A549 (cell line): ENCODE results near the gene TDRD1. TPM values are rescaled to one million over a fixed set of nuclear protein-coding genes. Genes with fewer than 3 reads are reported as not detected.

Source experiments
- ATAC-seq, 2 experiments: fragments of 200-7000 bp in 1 of 2; fragments of >200 bp in 1 of 2; cut with Nextera tagmentation in 1 of 2; cut with Tn5 transposase in 1 of 2; 3 replicates each; pipeline versions ENCODE4 v1.8.0 to v1.9.1; 2018 to 2020; ENCODE audit warnings: mild to moderate bottlenecking in 1 of 2, moderate library complexity in 1 of 2
- CTCF ChIA-PET: fragments of 300-600 bp; sonication (Branson Sonifier 250); formaldehyde crosslinking; extraction: SDS; loops from one replicate; lab custom pipeline; 2021; ENCODE audit warnings: antibody characterized with exemption, inconsistent platforms; lab: Yijun Ruan, JAX
- POLR2A ChIA-PET: fragments of 350-600 bp; formaldehyde crosslinking; extraction: SDS; loops from one replicate; lab custom pipeline; 2021; ENCODE audit warnings: antibody characterized with exemption, inconsistent platforms; lab: Yijun Ruan, JAX
- DNase-seq, 2 experiments: peaks; one replicate each; pipeline versions ENCODE4 v3.0.0 to v3.0.0-alpha.2; 2011 to 2016; ENCODE audit warnings: low read depth in 1 of 2, low spot score in 1 of 2
- FAIRE-seq: peaks from 2 replicates; lab custom pipeline; 2011; peaks lifted over from hg19 to GRCh38; lab: Jason Lieb, UNC
- H3K27ac ChIP-seq, 2 experiments: fragments of >200 bp; sonication (Bioruptor Twin); formaldehyde crosslinking; 3 replicates each; pipeline ENCODE4 v1.5.1; 2016 to 2017
- H3K4me1 ChIP-seq: fragments of >200 bp; sonication (Bioruptor Twin); formaldehyde crosslinking; 3 replicates; pipeline ENCODE4 v1.6.1; 2016
- H3K4me2 ChIP-seq: fragments of >200 bp; sonication (Bioruptor Twin); formaldehyde crosslinking; 3 replicates; pipeline ENCODE4 v1.6.1; 2016
- H3K4me3 ChIP-seq: fragments of >200 bp; sonication (Bioruptor Twin); formaldehyde crosslinking; 3 replicates; pipeline ENCODE4 v1.5.1; 2016
- H3K9me3 ChIP-seq: fragments of >200 bp; sonication (Bioruptor Twin); formaldehyde crosslinking; 3 replicates; pipeline ENCODE4 v1.6.1; 2016
- ATOH8 ChIP-seq: fragments of 250-450 bp; sonication (Bioruptor Pico); IDR thresholded peaks from 2 replicates; pipeline ENCODE4 v1.5.0; 2020; ENCODE audit warnings: low read depth, mild to moderate bottlenecking, moderate library complexity
- BHLHE40 ChIP-seq: IDR thresholded peaks from 2 replicates; pipeline ENCODE4 v1.6.1; 2012; ENCODE audit warnings: low read depth, low read length, inconsistent platforms
- CEBPB ChIP-seq, 2 experiments: fragments of >200 bp in 1 of 2; sonication (Bioruptor Twin) in 1 of 2; formaldehyde crosslinking in 1 of 2; IDR thresholded peaks; 2 replicates each; pipeline ENCODE4 v1.6.1; 2012 to 2016
- CTCF ChIP-seq: fragments of >200 bp; sonication (Bioruptor Twin); formaldehyde crosslinking; IDR thresholded peaks from 3 replicates; pipeline ENCODE4 v1.5.1; 2016
- EHF ChIP-seq: fragments of 250-450 bp; sonication (Bioruptor Pico); IDR thresholded peaks from 2 replicates; pipeline ENCODE4 v1.5.0; 2020; ENCODE audit warnings: mild to moderate bottlenecking
- EHMT2 ChIP-seq: fragments of 200-600 bp; sonication (generic); IDR thresholded peaks from 2 replicates; pipeline ENCODE4 v1.6.1; 2016; ENCODE audit warnings: antibody characterized with exemption, low read depth, mild to moderate bottlenecking, moderate library complexity
- ELK1 ChIP-seq: fragments of 150-350 bp; IDR thresholded peaks from 2 replicates; pipeline ENCODE4 v1.6.1; 2014; ENCODE audit warnings: low read depth, mild to moderate bottlenecking, low read length
- FOSB ChIP-seq: fragments of 250-450 bp; sonication (Bioruptor Pico); IDR thresholded peaks from 2 replicates; pipeline ENCODE4 v1.5.0; 2020; ENCODE audit warnings: mild to moderate bottlenecking, moderate library complexity
- FOSL2 ChIP-seq, 2 experiments: fragments of 450-650 bp in 1 of 2; fragments of >200 bp in 1 of 2; sonication (Bioruptor Twin) in 1 of 2; formaldehyde crosslinking; IDR thresholded peaks; 2 replicates each; pipeline versions ENCODE4 v1.5.0 to v1.6.1; 2016 to 2020; ENCODE audit warnings: mild to moderate bottlenecking in 1 of 2, moderate library complexity in 1 of 2
- FOXS1 ChIP-seq: fragments of 250-450 bp; sonication (Bioruptor Pico); IDR thresholded peaks from 2 replicates; pipeline ENCODE4 v1.5.0; 2020; ENCODE audit warnings: mild to moderate bottlenecking, moderate library complexity
- GATA3 ChIP-seq: IDR thresholded peaks from 2 replicates; pipeline ENCODE4 v1.6.1; 2012; ENCODE audit warnings: borderline replicate concordance
- HDAC2 ChIP-seq: fragments of 200-600 bp; sonication (generic); IDR thresholded peaks from 2 replicates; pipeline ENCODE4 v1.6.1; 2016
- KDM1A ChIP-seq: fragments of 200-600 bp; sonication (generic); IDR thresholded peaks from 2 replicates; pipeline ENCODE4 v1.6.1; 2016; ENCODE audit warnings: low read depth, mild to moderate bottlenecking
- MAZ ChIP-seq: fragments of 150-350 bp; IDR thresholded peaks from 2 replicates; pipeline ENCODE4 v1.6.1; 2014; ENCODE audit warnings: antibody characterized with exemption, low read depth, low read length, borderline replicate concordance
- MYC ChIP-seq: IDR thresholded peaks from 2 replicates; pipeline ENCODE4 v1.6.1; 2012; ENCODE audit warnings: mild to moderate bottlenecking, inconsistent platforms, low read length, improper control_type of control experiment, borderline replicate concordance
- NPAS2 ChIP-seq: fragments of 250-450 bp; sonication (Bioruptor Pico); IDR thresholded peaks from 2 replicates; pipeline ENCODE4 v1.8.0; 2022; ENCODE audit warnings: mild to moderate bottlenecking, moderate library complexity, borderline replicate concordance
- NR3C1 ChIP-seq: fragments of >200 bp; sonication (Bioruptor Twin); formaldehyde crosslinking; IDR thresholded peaks from 3 replicates; pipeline ENCODE4 v1.6.1; 2017
- PBX3 ChIP-seq: IDR thresholded peaks from 2 replicates; pipeline ENCODE4 v1.6.1; 2012
- POLR2A ChIP-seq: IDR thresholded peaks from 2 replicates; pipeline ENCODE4 v1.6.1; 2012; ENCODE audit warnings: mild to moderate bottlenecking, low read length
- POLR2AphosphoS2 ChIP-seq: conservative IDR thresholded peaks from 2 replicates; pipeline ENCODE4 v1.6.1; 2012; ENCODE audit warnings: low read length, improper control_type of control experiment, inconsistent platforms
- RARB ChIP-seq: fragments of 250-450 bp; sonication (Bioruptor Pico); IDR thresholded peaks from 2 replicates; pipeline ENCODE4 v1.8.0; 2021; ENCODE audit warnings: mild to moderate bottlenecking, moderate library complexity
- RNF2 ChIP-seq: fragments of 200-600 bp; sonication (generic); IDR thresholded peaks from 2 replicates; pipeline ENCODE4 v1.6.1; 2016; ENCODE audit warnings: low read depth, mild to moderate bottlenecking, antibody characterized with exemption, moderate library complexity, borderline replicate concordance
- TFCP2L1 ChIP-seq: fragments of 250-450 bp; sonication (Bioruptor Pico); IDR thresholded peaks from 2 replicates; pipeline ENCODE4 v1.5.0; 2021; ENCODE audit warnings: mild to moderate bottlenecking
- TP53 ChIP-seq: fragments of 250-450 bp; sonication (Bioruptor Pico); IDR thresholded peaks from 2 replicates; pipeline ENCODE4 v1.5.0; 2021; ENCODE audit warnings: mild to moderate bottlenecking, moderate library complexity
- ZC3H11A ChIP-seq: fragments of 450-650 bp; IDR thresholded peaks from 2 replicates; pipeline ENCODE4 v1.6.1; 2014; ENCODE audit warnings: antibody characterized with exemption, mild to moderate bottlenecking
- ZSCAN20 ChIP-seq: fragments of 250-450 bp; sonication (Bioruptor Pico); IDR thresholded peaks from 2 replicates; pipeline ENCODE4 v1.8.0; 2022; ENCODE audit warnings: mild to moderate bottlenecking, moderate library complexity
- WGBS: methylation state at CpG from one replicate; pipeline ENCODE4 v1.1.6; 2017; ENCODE audit errors: missing lambda C conversion rate; 5-methylcytosine and 5-hydroxymethylcytosine counted together
- polyA plus RNA-seq, 4 experiments: library from polyadenylated mRNA; depleted of rRNA in 3 of 4; stranded (reverse); fragments of >200 nt; fragmentation: RNase III in 1 of 4; extraction: RNeasy Plus Mini Kit Qiagen cat#74134 plus additional on column Dnase treatment in 1 of 4; gene quantifications; 2 replicates in 3 of 4; 3 replicates in 1 of 4; pipeline ENCODE4 v1.2.3, GENCODE V29; 2011 to 2017

TDRD1 gene
- polyA plus RNA-seq, 2 of the 4 experiments (the other 2 are of a cell fraction) = not detected

- CTCF ChIA-PET = interaction anchor here (0.8 to 1.8 kb wide), 2 partner anchors 11 to 15 kb away, joined by 3 to 4 read pairs; no protein-coding TSS in a partner anchor
- POLR2A ChIA-PET = no interaction called here
- Histone ChIP-seq H3K4me1 (no peaks in the 10 kb centered on the region), H3K9me3 (no peaks in the 10 kb centered on the region), H3K27ac (no peak overlapping the region), H3K4me2 (no peak overlapping the region), H3K4me3 (no peak overlapping the region)
- no peak for ATAC-seq
- 84% methylated on average over 10 of the region's 10 CpGs for WGBS
- no peak for DNase-seq
- TF ChIP-seq ELK1 (no peak), FOXS1 (CRISPR knock-in tag) (no peak), TFCP2L1 (CRISPR knock-in tag) (no peak), ATOH8 (CRISPR knock-in tag) (no peak), ZSCAN20 (no peak), NPAS2 (CRISPR knock-in tag) (no peak), BHLHE40 (no peak), FOSB (CRISPR knock-in tag) (no peak), POLR2AphosphoS2 (no peak), HDAC2 (no peak), PBX3 (no peak), ZC3H11A (no peak), KDM1A (no peak), TP53 (CRISPR knock-in tag) (no peak), MYC (no peak), NR3C1 (no peak), RNF2 (no peak)
- no peak for FAIRE-seq
Observed at GRCh38 chr10:114259824-114260223, 80.7 kb downstream of the TDRD1 start.

- no peaks in the 10 kb centered on the region for H3K9me3 ChIP-seq
- DNase-seq = no peak
- ChIA-PET CTCF (interaction anchor here (0.8 to 1.8 kb wide), 2 partner anchors 10 to 15 kb away, joined by 3 to 4 read pairs; no protein-coding TSS in a partner anchor), POLR2A (no interaction called here)
- 80% methylated on average over 5 of the region's 5 CpGs for WGBS
- no peak for TF ChIP-seq NR3C1
- no peak for TF ChIP-seq BHLHE40
- TF ChIP-seq POLR2A = no peak
- no peak for TF ChIP-seq RARB (CRISPR knock-in tag)
- no peak for TF ChIP-seq CEBPB (IDR thresholded peaks at IDR 0.05)
- TF ChIP-seq PBX3 = no peak
- TF ChIP-seq ZSCAN20 = no peak
- TF ChIP-seq FOSB (CRISPR knock-in tag) = no peak
- TF ChIP-seq POLR2AphosphoS2 = no peak
- TF ChIP-seq TFCP2L1 (CRISPR knock-in tag) = no peak
- no peak for TF ChIP-seq GATA3
- TF ChIP-seq EHF (CRISPR knock-in tag) = no peak
- TF ChIP-seq MYC = no peak
- no peak for TF ChIP-seq FOSL2 (IDR thresholded peaks at IDR 0.05)
- no peak for TF ChIP-seq FOSL2 (CRISPR knock-in tag; IDR thresholded peaks at IDR 0.05)
- no peak for TF ChIP-seq ZC3H11A
- TF ChIP-seq CTCF = no peak
- no peak for TF ChIP-seq EHMT2
- TF ChIP-seq MAZ = no peak
- H3K4me2 ChIP-seq = no peak overlapping the region
- H3K27ac ChIP-seq = no peak overlapping the region
- FAIRE-seq = no peak
- no peak for ATAC-seq
- no peak overlapping the region for H3K4me3 ChIP-seq
- H3K4me1 ChIP-seq = no peaks in the 10 kb centered on the region
Observed at GRCh38 chr10:114260366-114260765, 81.2 kb downstream of the TDRD1 start.
